GM10266 (cell line): ENCODE results near the gene TAF8.
"Not testable (repeated sequence)": the region's sequence is repeated elsewhere in the genome, so short reads cannot be mapped to it uniquely, and the experiment has no call there.

Experiments used
- DNase-seq: peaks from one replicate; pipeline ENCODE4 v3.0.0; 2012; ENCODE audit errors: extremely low spot score
- CTCF ChIP-seq: IDR thresholded peaks from 2 replicates; pipeline ENCODE4 v1.5.1; 2012; ENCODE audit warnings: mild to moderate bottlenecking, low read depth; ENCODE audit not compliant: control insufficient read depth, insufficient read depth; ENCODE audit errors: missing control alignments

The TAF8 gene

DNA sequence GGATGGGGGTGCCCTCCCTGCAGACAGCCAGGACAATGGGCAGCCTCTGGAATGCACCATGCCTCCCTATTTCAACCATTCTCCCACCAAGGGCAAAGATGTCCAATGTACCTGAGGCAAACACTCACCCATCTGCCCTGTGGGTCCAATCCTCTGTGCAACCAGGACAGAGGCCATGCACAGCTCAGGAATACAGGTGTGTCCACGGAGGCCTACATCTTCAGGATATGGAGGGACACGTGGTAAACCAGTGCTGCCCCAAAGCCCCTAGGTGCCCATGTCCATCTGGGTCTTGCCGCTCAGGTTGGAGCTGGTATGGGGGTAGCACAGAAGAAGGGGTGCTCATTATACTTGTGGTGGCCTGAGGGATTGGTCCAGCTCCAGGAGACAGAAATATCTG is 20.4 kb upstream of the TAF8 start:
- no peak for TF ChIP-seq CTCF
- no peak for DNase-seq

GRCh38 chr6:42030585-42031506 is 19.5 kb upstream of the TAF8 start:
- DNase-seq, result no peak
- TF ChIP-seq CTCF, result no peak

DNA sequence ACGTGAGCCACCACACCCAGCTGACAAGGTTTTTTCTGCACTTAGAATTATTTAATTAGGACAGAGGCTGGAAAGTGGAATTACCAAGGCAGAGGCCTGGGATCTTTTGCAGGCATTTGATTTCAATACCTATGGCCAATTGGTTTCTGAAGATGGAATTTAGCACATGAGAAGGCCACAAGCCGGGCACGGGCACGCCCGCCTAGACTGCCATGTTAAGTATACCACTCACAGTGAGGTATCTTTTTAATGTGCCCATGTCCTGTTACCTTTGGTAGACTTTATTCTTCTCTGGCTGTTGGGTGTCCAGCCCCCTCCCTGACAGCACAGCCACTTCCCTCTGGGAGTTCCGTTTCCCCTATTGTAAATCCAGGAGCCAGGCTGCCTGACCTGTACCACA is 18.0 kb upstream of the TAF8 start:
- no peak for DNase-seq
- no peak for TF ChIP-seq CTCF

DNA sequence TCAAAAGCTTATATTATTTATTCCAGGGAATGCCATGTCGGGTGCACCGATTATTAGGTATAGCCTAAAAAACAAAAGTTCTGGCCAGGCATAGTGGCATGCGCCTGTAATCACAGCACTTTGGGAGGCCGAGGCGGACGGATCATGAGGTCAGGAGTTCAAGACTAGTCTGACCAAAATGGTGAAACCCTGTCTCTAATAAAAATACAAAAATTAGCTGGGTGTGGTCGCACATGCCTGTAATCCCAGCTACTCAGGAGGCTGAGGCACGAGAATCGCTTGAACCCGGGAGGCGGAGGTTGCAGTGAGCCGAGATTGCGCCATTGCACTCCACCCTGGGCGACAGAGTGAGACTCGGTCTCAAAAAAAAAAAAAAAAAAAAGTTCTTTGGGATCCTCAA is 12.7 kb upstream of the TAF8 start:
- not testable (repeated sequence) for DNase-seq

GRCh38 chr6:42038163-42038562 is 12.2 kb upstream of the TAF8 start:
- TF ChIP-seq CTCF, result no peak

GRCh38 chr6:42038811-42039408 is 11.4 kb upstream of the TAF8 start:
- TF ChIP-seq CTCF, result no peak
- DNase-seq, result no peak

More at GRCh38 chr6:42038163-42038562, 12.2 kb upstream of the TAF8 start:
- DNase-seq, result no peak

- DNase-seq, result no peak
- TF ChIP-seq CTCF, result no peak
These were observed 9.4 kb upstream of the TAF8 start for GRCh38 chr6:42040856-42041480.
